Right renal pelvis (tissue), 4 donors: ENCODE data around the gene DEPDC4. TPM values are rescaled to one million over a fixed set of nuclear protein-coding genes. Genes with fewer than 3 reads are reported as not detected.
"Not testable (repeated sequence)": the region's sequence is repeated elsewhere in the genome, so short reads cannot be mapped to it uniquely, and the experiment has no call there.

ENCODE experiments used
- DNase-seq, 4 donors: peaks; one replicate each; pipeline ENCODE4 v3.0.0-alpha.2; 2013; ENCODE audit warnings: low read depth in 4 of 4, low spot score in 3 of 4, missing footprints in 1 of 4
- polyA plus RNA-seq, 4 donors: library from polyadenylated mRNA; unstranded; fragments of 120-200 nt; gene quantifications; one replicate each; pipeline ENCODE4 v1.2.1, GENCODE V29; 2013; ENCODE audit not compliant: insufficient read length in 4 of 4

The DEPDC4 gene
- polyA plus RNA-seq, 4 donors: 4.1 to 5.9 (median 4.8) TPM

- no peak for DNase-seq
Measured at GRCh38 chr12:100265732-100266584, 921 bp downstream of the DEPDC4 start.

GRCh38 chr12:100265107-100265506 is 1.8 kb downstream of the DEPDC4 start:
- not testable (repeated sequence) for DNase-seq

GRCh38 chr12:100263131-100263530 is 3.7 kb downstream of the DEPDC4 start:
- no peak for DNase-seq

DNA sequence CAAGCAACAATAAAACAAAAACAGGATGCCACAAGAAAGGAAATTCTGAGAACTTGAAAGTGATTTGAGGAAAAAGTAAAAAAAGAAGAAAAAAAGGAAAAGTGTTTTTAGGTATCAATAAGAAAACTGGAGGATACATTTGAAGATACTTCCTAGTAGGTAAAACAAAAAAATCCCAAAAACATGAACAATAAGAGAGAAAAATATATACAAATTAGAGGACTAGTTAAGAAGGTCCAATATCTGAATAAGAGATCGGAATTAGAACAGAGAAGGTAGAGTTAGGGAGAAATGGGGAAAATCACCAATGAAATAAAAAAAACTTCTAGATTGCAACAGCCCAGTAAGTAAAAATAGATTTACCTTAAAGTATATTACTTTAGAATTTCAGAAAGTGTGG is 8.8 kb downstream of the DEPDC4 start:
- no peak for DNase-seq

- DNase-seq: no peak
Measured at GRCh38 chr12:100254876-100255275, 12.0 kb downstream of the DEPDC4 start.

- no peak for DNase-seq
Measured at GRCh38 chr12:100253437-100253836, 13.4 kb downstream of the DEPDC4 start.

DNA sequence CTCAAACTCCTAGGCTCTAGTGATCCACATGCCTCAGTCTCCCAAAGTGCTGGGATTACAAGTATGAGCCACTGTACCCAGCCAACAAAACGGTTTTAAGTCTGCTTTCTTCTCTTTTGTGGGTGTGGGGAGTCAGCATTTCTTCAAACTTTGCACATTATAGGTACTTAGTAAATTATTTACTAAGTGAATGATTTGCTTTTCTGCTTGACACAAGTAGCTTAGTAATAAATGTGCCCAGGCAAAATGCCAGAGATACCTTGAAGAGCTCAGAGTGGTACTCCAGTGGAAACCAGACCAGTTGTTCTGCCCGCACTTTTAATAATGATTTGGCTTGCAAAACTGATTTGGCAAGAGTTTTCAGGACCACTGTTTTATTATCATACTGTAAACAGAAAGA is 15.0 kb downstream of the DEPDC4 start:
- peak; percentile 25 to 60 (median 48) for DNase-seq

GRCh38 chr12:100249941-100250340 is 16.9 kb downstream of the DEPDC4 start:
- DNase-seq: no peak

- no peak for DNase-seq
Measured at GRCh38 chr12:100248886-100249285, 18.0 kb downstream of the DEPDC4 start.

- no peak for DNase-seq
Measured at GRCh38 chr12:100247765-100248164, 19.1 kb downstream of the DEPDC4 start.

GRCh38 chr12:100243137-100243536 is 23.7 kb downstream of the DEPDC4 start:
- DNase-seq: no peak

- DNase-seq: no peak
Measured at GRCh38 chr12:100239589-100239988, 27.3 kb downstream of the DEPDC4 start.

GRCh38 chr12:100238801-100239200 is 28.1 kb downstream of the DEPDC4 start:
- DNase-seq: no peak

- peak; percentile 16 to 40 (median 36) for DNase-seq
Measured at GRCh38 chr12:100234591-100235304, 32.1 kb downstream of the DEPDC4 start.

- no peak for DNase-seq
Measured at GRCh38 chr12:100234166-100234565, 32.7 kb downstream of the DEPDC4 start.

DNA sequence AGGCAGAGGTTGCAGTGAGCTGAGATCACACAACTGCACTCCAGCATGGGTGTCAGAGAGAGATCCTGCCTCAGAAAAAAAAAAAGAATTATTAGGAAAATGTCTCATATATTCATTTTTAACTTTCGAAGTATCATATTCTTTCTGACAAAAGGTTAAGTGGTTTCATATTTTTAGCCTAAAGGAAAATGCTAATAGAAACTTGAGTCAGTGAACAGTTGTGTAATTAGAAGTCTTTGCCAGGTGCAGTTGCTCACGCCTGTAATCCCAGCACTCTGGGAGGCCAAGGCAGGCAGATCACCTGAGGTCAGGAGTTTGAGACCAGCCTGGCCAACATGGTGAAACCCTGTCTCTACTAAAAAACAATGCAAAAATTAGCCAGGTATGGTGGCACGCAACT is 35.0 kb downstream of the DEPDC4 start:
- not testable (repeated sequence) for DNase-seq

- no peak for DNase-seq
Measured at GRCh38 chr12:100229876-100230275, 37.0 kb downstream of the DEPDC4 start.

DNA sequence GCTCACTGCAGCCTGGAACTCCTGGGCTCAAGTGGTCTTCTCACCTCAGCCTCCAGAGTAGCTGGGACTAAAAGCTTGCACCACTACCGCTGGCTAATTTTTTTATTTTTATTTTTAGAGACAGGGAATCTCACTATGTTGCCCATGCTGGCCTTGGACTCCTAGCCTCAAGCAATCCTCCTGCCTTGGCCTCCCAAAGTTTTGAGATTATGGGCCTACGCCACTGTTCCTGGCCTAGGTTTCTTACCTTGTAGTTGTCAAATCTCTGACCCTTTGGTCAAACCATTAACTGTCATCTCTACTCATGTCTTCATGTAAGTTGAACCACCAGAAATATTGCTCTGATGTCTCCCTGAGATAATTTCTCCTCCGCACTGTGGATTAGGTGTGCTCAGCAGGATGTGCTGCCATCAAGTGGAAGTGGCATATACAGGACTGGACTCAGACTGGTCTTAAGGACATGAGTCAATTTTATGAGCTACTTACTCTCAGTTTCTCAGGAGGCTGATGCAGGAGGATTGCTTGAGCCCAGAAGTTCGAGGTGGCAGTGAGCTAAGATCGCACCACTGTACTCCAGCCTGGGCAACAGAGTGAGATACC is 37.7 kb downstream of the DEPDC4 start:
- DNase-seq: no peak

GRCh38 chr12:100225491-100225890 is 41.4 kb downstream of the DEPDC4 start:
- no peak for DNase-seq

DNA sequence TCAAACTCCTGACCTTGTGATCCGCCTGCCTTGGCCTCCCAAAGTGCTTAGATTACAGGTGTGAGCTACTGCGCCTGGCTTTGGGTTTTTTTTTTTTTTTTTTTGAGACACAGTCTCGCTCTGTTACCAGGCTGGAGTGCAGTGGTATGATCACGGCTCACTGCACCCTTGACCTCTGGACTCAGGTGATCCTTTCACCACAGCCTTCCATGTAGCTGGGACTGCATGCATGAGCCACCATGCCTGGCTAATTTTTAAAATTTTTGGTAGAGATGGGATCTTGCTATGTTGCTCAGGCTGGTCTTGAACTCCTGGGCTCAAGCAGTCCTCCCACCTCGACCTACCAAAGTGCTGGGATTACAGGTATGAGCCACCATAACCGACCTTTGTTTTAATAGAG is 44.7 kb downstream of the DEPDC4 start:
- not testable (repeated sequence) for DNase-seq

DNA sequence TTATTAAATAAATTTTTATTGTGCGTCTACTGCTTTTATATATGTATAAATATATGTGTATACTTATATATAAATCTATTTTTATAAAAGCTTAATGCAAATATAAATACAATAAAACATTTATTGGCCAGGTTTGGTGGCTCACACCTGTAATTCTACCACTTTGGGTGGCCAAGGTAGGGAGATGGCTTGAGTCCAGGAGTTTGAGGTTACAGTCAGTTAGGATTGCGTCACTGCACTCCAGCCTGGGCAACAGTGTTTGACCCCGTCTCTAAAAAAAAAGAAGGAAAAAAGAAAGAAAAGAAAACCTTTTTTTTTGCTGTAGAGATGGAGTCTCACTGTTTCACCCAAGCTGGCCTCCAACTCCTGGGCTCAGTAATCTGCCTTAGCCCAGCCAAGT is 45.4 kb downstream of the DEPDC4 start:
- DNase-seq: no peak
